Adrenal gland (tissue), 5 donors: ENCODE measurements around the gene TMEM141.

ENCODE experiments used
- CTCF ChIP-seq, 6 experiments: fragments of 450-650 bp in 4 of 6; fragments of 200-600 bp in 2 of 6; sonication (generic) in 1 of 6; IDR thresholded peaks; 1 replicate in 5 of 6; 2 replicates in 1 of 6; pipeline versions ENCODE4 v1.5.1 to v1.8.0; 2016 to 2021; ENCODE audit warnings: antibody characterized with exemption in 6 of 6, mild to moderate bottlenecking in 2 of 6, moderate library complexity in 1 of 6
- POLR2A ChIP-seq, 2 donors: fragments of 450-650 bp; IDR thresholded peaks; one replicate each; pipeline ENCODE4 v1.6.1; 2017; ENCODE audit warnings: antibody characterized with exemption in 2 of 2, mild to moderate bottlenecking in 2 of 2, moderate library complexity in 1 of 2
- donor health status: DM: no; HTN: no; CAD: no.

- TF ChIP-seq CTCF (IDR thresholded peaks at IDR 0.05): no peak
- no peak for TF ChIP-seq POLR2A (IDR thresholded peaks at IDR 0.05)
These were observed 13.5 kb downstream of the TMEM141 start for GRCh38 chr9:136804509-136805206.
